NCI-H345 (cell line): ENCODE measurements around the gene SMAP2.
"Not testable (repeated sequence)": the region's sequence is repeated elsewhere in the genome, so short reads cannot be mapped to it uniquely, and the experiment has no call there.

Source experiments
- DNase-seq: peaks from one replicate; lab custom pipeline; 2025; lab: John Stamatoyannopoulos, UW

Gene SMAP2

DNA sequence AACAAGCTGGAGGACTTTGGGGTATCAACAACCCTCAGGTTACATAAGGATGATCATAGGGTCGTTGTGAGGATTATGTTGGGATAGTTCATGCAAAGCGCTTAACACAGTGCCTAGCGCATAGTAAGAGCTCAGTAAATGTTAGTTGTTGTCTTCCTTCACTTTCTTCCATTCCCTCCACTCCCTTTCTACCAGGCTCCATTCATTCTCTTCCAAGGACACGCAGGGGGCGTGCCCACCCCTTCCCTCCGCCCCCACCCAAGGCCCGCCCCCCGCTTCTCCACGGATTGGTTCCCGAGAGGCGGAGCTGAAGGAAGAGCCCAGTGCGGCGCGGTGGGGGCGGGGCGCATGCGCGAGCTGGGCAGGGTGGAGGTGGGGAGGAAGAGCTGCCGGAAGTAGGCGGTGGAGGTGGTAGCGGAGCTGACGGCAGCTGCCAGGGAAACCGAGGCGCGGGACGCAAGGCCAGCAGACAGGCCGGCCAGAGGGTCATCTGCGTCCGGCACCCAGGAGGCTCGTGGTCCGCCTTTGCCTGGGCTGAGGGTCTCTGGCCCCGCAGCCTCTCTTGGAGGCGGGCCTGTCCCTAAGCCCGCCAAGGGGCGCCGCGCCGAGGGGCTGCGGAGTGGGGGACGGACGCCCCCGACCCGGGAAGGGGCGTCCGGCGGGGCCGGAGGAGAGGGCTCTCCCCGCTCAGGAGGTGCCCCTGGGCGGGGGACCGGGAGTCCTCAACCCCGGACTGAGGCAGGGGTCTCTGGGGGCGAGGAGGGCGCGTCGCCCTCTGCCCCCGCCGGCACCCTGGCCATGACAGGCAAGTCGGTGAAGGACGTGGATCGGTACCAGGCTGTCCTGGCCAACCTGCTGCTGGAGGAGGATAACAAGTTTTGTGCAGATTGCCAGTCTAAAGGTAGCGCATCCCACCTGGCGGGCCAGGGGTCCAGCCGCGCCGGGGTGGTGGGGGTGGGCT, at the start of gene SMAP2:
TSS of gene SMAP2 (plus strand) at position 405 of the 961 bp plus-strand sequence. CDS start at position 799, 394 bp downstream.
- peak; percentile 96 for DNase-seq

DNA sequence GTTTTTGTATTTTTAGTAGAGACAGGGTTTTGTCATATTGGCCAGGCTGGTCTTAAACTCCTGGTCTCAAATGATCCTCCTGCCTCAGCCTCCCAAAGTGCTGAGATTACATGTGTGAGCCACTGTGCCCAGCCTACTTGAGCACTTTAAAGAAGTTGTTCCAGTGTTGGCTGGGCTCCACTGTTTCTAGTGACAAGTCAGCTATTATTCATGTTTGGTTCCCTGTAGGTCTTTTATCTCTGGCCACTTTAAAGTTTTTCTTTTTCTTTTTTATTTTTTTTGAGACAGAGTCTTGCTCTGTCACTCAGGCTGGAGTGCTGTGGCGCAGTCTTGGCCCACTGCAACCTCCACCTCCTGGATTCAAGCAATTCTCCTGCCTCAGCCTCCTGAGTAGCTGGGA, 42.1 kb upstream of the SMAP2 start:
- not testable (repeated sequence) for DNase-seq

DNA sequence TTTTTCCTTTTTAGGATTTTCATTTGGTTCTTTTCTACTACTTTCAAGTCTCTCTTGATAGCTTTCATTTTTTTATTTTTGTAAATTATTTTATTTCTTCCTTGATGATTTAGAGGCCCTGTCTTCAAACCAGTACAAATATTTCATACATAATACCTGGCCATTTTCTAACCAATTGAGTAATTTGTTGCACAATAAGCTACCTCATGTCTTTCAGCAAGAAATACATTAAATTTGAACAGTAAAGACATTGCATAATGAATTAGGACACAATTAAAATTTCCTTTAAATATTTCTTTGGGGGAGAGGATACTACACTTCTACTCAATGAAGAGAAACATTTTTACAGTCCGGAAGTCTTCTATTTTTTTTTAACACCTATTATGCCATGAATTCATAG, 40.8 kb upstream of the SMAP2 start:
- no peak for DNase-seq

DNA sequence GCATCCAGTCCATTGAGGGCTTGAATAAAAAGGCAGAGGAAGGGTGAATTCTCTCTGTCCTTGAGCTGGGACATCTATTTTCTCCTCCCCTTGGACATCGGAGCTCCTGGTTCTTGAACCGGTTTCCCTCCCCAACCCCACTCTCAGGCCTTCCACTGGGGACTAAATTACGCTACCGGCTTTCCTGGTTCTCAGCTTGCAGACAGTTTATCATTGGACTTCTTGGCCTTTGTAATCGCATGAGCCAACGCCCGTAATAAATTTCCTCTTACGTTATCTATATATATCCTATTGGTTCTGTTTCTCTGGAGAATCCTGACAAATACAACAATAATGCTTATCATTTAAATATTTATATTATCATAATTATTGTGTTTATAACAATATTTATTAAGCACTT, 36.1 kb upstream of the SMAP2 start:
- DNase-seq: no peak

DNA sequence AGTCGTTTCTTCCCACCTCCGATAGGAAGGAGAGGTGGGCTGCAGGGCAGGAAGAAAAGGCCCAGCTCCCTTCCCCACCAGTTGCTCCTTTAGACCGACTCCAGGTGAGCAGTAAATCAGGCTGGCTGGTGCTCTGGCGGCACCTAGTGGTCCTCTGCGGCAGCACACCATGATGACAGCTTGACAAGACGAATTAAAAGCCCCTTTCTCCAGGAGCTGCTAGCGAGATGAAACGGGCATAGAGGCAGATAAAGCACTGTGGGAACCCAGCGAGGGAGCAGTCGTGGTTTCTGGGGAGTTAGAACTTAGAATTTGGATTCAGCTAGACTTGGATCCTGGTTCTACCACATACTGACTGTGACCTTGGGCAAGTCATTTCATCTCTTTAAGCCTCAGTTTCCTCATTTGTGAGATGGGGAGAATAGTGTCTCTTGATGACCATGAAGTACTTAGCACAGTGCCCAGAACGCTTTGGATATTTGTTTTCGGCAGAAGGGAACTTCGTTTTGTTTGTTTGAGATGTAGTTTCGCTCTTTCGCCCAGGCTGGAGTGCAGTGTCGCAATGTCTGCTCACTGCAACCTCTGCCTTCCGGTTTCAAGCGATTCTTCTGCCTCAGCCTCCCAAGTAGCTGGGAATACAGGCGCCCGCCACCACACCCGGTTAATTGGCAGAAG, 34.6 kb upstream of the SMAP2 start:
- DNase-seq: peak; percentile 81

DNA sequence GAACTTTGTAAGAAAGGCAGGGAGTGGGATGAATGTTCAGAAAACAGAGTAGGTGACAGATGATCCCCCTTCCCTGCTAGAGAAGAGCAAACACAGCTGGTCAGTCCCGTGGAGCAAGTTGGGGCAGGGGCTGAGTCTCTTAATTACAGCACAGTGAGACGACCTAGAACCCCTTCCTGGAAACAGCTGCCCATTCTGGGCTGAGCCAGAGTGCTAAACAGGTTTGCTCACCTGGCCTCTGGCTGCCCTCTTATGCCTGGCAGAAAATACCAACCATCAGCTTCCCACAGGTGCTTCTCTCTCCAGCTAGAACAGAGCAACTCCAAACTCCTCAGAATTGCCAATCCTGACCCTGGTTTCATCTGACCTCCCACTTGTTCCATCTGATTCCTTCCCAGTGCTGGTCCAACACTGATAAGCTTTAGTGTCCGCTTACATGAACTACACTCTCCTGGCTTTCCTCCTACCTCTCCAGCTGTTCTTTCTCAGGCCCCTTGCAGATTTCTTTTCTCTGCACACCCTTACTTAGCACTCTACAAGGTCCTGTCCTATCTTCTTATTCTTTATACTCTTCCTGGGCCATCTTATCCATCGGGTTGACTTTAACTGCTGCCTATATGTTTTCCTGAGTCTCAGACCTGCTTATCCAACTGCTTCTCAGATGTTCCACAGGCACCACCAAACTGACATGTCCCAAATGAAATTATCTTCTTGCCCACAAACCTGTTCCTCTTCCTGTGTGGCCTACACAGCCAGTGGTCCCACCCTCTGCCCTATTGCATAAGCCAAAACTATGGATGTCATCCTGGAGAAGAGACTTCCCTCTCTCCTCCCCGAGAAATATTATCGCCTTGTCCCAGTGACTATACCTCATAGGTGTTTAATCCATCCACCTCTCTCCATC, 33.9 kb upstream of the SMAP2 start:
- DNase-seq: no peak

DNA sequence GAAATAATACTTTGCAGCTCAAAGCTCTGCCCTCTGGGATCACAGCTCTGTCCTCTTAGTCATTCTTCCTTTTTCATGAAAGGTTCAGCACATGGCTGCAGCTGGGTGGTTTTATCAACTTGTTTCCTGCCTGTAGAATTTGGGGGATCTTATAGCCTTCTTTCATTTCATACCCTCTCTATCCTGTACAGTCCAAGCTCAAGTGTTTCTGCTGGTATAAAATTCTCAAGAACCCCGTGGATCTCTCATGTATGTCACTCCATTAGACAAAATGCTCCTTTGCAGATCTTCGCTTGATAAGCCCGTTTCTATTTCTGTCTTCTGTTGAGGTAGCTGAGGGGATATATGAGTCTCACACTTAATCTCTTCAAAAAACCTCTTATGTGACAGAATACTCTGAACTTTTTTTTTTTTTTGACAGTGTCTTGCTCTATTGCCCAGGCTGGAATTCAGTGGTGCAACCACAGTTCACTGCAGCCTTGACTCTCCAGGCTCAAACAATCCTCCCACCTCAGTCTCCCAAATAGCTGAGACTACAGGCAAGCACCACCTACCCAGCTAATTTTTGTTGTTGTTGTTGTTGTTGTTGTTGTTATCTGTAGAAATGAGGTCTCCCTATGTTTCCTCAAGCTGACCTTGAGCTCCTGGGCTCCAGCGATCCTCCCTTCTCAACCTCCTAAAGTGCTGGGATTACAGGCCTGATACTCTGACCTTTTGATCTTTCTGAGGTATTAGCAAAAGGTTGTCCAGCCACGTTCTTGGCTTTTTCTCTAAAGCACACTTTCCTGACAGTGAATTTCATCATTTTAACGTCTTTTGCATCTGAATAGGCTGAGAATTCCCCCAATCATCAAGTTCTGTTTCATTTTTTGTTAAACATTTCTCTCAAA, 31.8 kb upstream of the SMAP2 start:
- no peak for DNase-seq

DNA sequence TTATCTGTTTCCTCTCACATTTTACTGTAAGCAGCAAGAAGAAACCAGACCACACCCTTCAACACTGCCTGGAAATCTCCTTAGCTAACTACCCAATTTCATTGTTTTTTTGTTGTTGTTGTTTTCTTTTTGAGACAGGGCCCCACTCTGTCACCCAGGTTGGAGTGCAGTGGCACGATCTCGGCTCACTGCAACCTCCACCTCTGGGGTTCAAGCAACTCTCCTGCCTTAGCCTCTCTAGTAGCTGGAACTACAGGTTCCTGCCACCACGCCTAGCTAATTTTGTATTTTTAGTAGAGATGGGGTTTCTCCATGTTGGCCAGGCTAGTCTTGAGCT, 31.2 kb upstream of the SMAP2 start:
- DNase-seq: not testable (repeated sequence)

DNA sequence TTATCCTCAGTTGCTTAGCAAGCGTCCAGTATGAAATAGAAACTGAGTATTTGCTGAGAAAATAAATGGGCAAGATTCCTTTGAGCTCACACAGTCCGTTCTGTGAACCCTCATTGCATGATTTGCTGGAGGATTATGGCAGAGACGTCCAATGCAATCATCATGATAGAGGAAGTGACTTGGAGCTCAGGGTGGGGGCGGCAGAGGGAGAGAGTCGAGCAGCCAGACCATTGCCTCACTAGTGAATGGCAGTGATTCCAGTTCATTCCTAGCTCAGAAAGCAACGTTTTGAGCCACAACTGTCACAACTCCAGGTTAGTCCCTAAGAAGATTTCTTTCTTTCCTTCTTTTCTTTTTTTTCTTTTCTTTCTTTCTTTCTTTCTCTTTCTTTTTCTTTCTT, 28.9 kb upstream of the SMAP2 start:
- DNase-seq: no peak

DNA sequence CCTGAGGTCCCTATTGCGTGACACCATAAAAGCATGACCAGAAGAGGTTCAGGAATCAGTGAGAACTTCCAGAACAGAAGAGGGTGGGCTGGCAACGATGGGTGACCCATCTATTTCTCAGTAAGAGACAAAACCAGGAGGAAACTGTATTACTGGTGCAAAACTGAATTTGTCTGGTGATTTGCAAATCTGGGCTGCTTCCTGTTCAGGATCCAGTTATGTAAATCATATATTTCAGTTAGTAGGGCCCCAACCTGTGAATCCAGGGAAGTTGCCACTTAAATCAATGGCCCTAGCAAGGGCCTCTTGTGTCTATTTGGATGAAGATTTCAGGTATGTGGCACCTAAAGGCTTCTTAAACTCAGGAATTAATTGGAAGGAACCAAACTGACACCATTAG, 23.1 kb upstream of the SMAP2 start:
- DNase-seq: no peak

DNA sequence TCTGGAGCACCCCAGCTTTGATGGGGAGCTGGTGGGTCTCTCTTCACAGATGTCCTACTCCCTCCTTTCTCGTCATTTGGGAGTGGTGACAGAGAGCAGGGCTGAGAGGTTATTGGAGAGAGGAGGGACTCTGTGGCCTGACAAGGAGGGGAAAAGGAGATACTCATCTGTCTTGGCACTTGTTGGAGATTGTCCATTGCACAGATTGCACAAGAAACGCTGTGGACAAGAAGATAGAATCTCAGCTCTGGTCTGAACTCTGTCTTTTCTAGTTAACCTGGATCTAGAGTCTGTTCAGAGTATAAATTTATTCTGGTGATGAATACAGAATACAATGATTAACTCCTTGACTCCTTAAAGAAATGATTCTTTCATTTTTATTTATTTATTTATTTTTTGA, 22.4 kb upstream of the SMAP2 start:
- DNase-seq: no peak

DNA sequence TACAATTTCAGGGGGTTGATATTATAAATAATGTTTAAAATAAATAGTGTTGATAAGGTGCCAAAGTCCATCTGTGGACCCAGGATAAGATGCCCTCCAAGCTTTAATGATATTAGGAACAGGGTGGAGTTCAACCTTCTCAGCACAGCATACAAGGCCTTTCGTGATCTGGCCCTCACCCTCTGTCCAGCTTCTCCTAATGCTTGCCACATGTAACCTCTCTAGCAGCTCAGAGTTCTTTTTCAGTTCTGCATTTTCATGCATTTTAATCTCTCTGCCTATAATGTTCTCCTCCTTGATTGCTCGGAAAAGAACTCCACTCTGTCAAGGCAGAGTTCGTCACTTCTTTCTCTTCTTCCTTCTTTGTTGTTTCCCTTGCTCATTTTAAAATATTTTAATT, 21.4 kb upstream of the SMAP2 start:
- DNase-seq: no peak

DNA sequence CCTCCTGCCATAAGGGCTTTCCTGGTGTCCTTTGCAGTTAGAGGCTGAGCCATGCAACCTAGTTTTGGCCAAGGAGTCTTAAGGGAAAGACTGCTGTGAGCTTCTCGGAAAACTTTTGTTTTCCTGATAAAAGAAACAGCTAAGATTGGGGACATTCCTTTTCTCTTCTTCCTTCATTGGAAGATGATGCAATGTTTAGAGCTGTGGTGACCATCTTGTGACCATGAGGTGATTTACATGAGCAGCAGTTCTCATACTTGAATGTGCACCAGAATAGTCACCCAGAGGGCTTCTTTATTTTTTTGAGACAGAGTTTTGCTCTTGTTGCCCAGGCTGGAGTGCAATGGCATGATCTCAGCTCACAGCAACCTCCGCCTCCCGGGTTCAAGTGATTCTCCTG, 20.4 kb upstream of the SMAP2 start:
- no peak for DNase-seq

DNA sequence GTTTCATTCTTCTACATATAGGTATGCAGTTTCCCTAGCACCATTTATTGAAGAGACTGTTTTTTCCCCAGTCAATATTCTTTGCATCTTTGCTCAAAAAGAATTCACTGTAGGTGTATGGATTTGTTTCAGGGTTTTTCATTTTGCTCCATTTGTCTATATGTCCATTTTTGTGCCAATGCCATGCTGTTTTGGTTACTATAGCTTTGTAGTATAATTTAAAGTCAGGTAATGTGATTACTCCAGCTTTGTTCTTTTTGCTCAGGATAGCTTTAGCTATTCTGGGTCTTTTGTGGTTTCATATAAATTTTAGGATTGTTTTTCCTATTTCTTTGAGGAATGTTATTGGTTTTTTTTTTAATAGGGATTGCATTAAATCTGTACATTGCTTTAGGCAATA, 15.9 kb upstream of the SMAP2 start:
- no peak for DNase-seq

DNA sequence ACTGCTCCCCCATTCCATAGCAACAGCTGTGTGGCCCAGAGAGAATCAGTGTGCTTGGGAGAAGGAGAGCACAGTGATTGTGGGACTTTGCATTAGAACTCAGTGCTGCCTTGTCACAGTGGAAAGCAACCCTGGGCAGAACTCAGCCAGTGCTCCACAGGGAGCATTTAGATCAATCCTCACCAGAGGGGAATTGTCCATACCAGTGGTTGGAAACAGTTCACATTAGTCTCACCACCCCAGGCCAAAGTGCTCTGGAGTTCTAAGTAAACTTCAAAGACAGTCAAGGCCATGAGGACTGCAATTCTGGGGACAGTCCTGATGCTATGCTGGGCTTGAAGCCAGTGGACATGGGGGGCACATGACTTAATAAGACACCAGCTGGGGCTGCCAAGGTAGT, 12.9 kb upstream of the SMAP2 start:
- no peak for DNase-seq

DNA sequence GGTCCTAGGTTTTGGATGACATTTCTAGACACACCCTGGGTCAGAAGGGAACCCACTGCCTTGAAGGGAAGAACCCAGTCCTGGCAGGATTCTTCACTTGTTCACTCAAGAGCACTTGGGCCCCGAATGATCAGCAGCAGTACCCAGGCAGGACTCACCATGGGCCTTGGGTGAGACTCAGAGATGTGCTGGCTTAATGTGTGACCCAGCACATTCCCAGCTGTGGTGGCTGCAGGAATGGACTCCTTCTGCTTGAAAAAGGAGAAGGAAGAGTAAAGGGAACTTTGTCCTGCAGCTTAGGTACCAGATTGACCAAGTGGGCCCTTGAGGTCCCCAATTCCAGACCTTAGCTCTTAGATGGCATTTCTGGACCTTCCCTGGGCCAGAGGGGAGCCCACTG, 12.3 kb upstream of the SMAP2 start:
- no peak for DNase-seq

DNA sequence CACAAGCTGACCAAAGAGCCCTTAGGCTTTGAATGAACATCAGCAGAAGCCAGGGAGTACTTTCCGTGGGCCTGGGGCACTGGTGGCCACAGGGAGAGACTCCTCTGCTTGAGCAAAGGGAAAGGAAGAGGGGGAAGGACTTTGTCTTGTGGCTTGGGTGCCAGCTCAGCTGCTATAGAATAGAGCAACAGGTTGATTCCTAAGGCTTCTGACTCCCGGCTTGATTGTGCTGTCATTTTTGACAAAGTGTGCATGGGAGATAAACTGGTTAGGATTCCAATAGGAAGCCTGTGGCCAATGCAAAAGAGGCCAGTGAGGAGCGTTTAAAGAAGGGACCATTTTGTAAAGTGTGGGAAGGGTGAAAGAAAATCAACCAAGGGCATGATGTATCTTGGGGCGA, 11.9 kb upstream of the SMAP2 start:
- no peak for DNase-seq

DNA sequence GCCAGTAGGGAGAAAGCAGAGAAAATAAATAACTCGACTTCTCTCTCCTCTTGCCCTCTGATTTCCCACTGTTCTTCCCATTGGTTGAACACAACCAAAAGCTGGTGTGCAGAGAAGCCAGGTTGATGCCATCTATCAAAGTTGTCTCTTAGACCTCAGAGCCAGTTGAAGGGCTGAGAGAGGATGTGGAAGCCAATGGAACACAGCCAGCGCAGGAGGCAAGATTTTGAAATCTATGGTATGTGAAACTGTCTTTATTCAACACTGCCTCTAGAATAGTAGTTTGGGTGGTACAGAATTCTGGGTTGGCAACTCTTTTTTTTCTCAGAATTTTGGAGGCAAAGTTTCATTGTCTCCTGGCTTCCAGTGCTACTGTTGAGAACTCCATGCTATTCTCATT, 11.3 kb upstream of the SMAP2 start:
- DNase-seq: no peak

DNA sequence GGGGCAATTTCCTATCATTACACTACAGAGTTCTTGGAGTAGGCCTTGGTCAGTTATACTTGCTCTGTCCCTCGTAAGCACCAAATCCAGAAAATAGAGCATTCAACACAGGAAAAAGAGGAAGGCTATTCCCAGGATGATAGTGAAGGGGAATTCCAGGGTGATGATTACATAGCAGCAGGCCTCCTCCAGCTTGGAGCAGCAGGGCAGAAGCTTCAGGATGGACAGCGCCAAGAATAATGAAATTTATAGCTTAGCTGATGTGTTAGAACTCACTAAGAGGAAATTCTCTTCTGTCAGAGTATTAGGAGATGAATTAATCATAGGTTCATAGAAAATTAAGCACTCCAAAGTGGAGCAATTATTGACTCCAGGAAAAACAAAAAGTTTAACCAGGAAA, 10.8 kb upstream of the SMAP2 start:
- DNase-seq: no peak

DNA sequence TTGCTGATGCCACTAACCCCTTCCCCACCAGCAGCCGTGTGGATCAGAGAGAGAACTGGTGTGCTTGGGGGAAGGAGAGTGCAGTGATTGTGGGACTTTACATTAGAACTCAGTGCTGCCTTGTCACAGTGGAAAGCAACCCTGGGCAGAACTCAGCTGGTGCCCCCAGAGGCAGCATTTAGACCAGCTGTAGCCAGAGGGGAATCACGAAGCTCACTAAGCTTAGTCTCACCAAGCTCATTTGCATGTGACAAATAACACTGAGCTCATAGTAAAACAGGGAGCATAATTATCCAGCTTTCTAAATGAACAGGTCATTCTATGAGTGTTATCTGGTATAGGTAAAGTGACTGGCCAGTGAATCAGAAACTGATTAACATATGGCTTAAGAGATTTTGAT, 9.8 kb upstream of the SMAP2 start:
- no peak for DNase-seq

DNA sequence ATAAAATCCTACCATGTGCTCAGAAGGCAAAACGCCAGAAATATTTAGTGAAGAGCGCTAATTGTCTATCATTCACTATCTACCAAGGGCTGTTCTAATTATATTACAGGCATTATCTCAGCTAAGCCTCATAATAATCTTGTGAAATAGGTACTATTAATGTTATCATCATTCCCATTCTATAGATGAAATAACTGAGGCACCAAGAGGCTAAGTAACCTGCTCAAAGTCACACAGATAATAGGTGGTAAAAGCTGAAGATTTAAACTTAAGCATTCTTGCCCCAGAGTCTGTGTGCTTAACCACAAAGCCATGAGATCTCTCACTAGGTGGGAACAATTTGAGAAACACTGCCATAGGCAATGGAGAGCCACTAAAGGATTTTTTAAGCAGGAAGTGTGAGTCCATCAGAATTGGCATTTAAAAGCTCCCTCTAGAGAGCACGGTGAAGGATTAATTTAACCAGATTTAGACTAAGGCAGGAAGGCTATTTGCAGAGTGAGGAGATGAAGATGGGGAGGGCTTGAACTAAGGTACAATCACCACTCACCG, 1.7 kb upstream of the SMAP2 start:
- DNase-seq: no peak
